ENCODE data around the gene SSU72. TPM values are rescaled to one million over a fixed set of nuclear protein-coding genes. Genes with fewer than 3 reads are reported as not detected.

SSU72 gene
- total RNA-seq, 2 experiments from 2014 or later, result 111 to 113 TPM

GRCh38 chr1:1547476-1547875 lies 27.2 kb downstream of the SSU72 start:
- CTCF ChIA-PET, result no interaction called here
- no peak overlapping the region for H3K4me3 Mint-ChIP-seq
- POLR2A ChIA-PET, result no interaction called here
- H3K4me1 Mint-ChIP-seq, result no peaks in the 10 kb centered on the region
- H3K27ac Mint-ChIP-seq, result no peak overlapping the region
- DNase-seq, result no peak
- no peaks in the 10 kb centered on the region for H3K27me3 Mint-ChIP-seq
- H3K9me3 Mint-ChIP-seq, result no peaks in the 10 kb centered on the region
- H3K36me3 Mint-ChIP-seq (ENCODE audit: low read depth), result no peaks in the 10 kb centered on the region

- Mint-ChIP-seq H3K36me3 (ENCODE audit: low read depth) (no peaks in the 10 kb centered on the region), H3K4me1 (no peaks in the 10 kb centered on the region), H3K9me3 (no peaks in the 10 kb centered on the region), H3K27ac (no peak overlapping the region), H3K27me3 (no peaks in the 10 kb centered on the region), H3K4me3 (no peak overlapping the region)
- ChIA-PET POLR2A (interaction anchor here (1.1 kb wide), 1 partner anchor 15 kb away, joined by 4 read pairs; no protein-coding TSS in a partner anchor), CTCF (interaction anchor here (0.6 kb wide), 2 partner anchors 50 to 147 kb away, joined by 3 read pairs; no protein-coding TSS in a partner anchor)
- DNase-seq, result no peak
These were observed 27.7 kb downstream of the SSU72 start for GRCh38 chr1:1547011-1547410.

- no peak overlapping the region for H3K4me3 Mint-ChIP-seq
- no peaks in the 10 kb centered on the region for H3K9me3 Mint-ChIP-seq
- no peak overlapping the region for H3K27ac Mint-ChIP-seq
- no peak for DNase-seq
- H3K27me3 Mint-ChIP-seq, result no peaks in the 10 kb centered on the region
- H3K4me1 Mint-ChIP-seq, result no peaks in the 10 kb centered on the region
- CTCF ChIA-PET, result interaction anchor here (0.6 to 0.9 kb wide), 2 partner anchors 38 to 41 kb away, joined by 3 to 4 read pairs; no protein-coding TSS in a partner anchor
- POLR2A ChIA-PET, result interaction anchor here (1.1 kb wide), 1 partner anchor 16 kb away, joined by 4 read pairs; no protein-coding TSS in a partner anchor
- H3K36me3 Mint-ChIP-seq (ENCODE audit: low read depth), result peaks cover 2% of the 10 kb centered on the region
These were observed 28.5 kb downstream of the SSU72 start for GRCh38 chr1:1545946-1546737.

GRCh38 chr1:1544544-1544943 lies 30.1 kb downstream of the SSU72 start:
- no peak for DNase-seq
- no peaks in the 10 kb centered on the region for H3K9me3 Mint-ChIP-seq
- no peak overlapping the region for H3K27ac Mint-ChIP-seq
- ChIA-PET POLR2A (no interaction called here), CTCF (no interaction called here)
- H3K4me3 Mint-ChIP-seq, result no peak overlapping the region
- H3K36me3 Mint-ChIP-seq (ENCODE audit: low read depth), result peaks cover 2% of the 10 kb centered on the region
- H3K27me3 Mint-ChIP-seq, result no peaks in the 10 kb centered on the region
- no peaks in the 10 kb centered on the region for H3K4me1 Mint-ChIP-seq

- Mint-ChIP-seq H3K36me3 (ENCODE audit: low read depth) (peaks cover 2% of the 10 kb centered on the region), H3K27ac (no peak overlapping the region), H3K27me3 (no peaks in the 10 kb centered on the region), H3K4me1 (no peaks in the 10 kb centered on the region), H3K4me3 (no peak overlapping the region), H3K9me3 (no peaks in the 10 kb centered on the region)
- DNase-seq, result no peak
- ChIA-PET POLR2A (no interaction called here), CTCF (no interaction called here)
These were observed 31.0 kb downstream of the SSU72 start for GRCh38 chr1:1543706-1544099.

GRCh38 chr1:1542766-1543705 lies 31.6 kb downstream of the SSU72 start:
- no peaks in the 10 kb centered on the region for H3K4me1 Mint-ChIP-seq

GRCh38 chr1:1541956-1542765 lies 32.5 kb downstream of the SSU72 start:
- DNase-seq, result no peak
- Mint-ChIP-seq H3K27ac (no peak overlapping the region), H3K36me3 (ENCODE audit: low read depth) (peaks cover 2% of the 10 kb centered on the region), H3K4me3 (no peak overlapping the region), H3K4me1 (no peaks in the 10 kb centered on the region), H3K27me3 (no peaks in the 10 kb centered on the region), H3K9me3 (no peaks in the 10 kb centered on the region)
- ChIA-PET CTCF (no interaction called here), POLR2A (no interaction called here)

More at GRCh38 chr1:1542766-1543705, 31.6 kb downstream of the SSU72 start:
- no peak overlapping the region for H3K27ac Mint-ChIP-seq
- H3K27me3 Mint-ChIP-seq, result no peaks in the 10 kb centered on the region
- no peaks in the 10 kb centered on the region for H3K9me3 Mint-ChIP-seq
- POLR2A ChIA-PET, result no interaction called here
- DNase-seq, result no peak
- H3K36me3 Mint-ChIP-seq (ENCODE audit: low read depth), result peaks cover 2% of the 10 kb centered on the region
- no peak overlapping the region for H3K4me3 Mint-ChIP-seq
- CTCF ChIA-PET, result no interaction called here

GRCh38 chr1:1540818-1541628 lies 33.6 kb downstream of the SSU72 start:
- ChIA-PET POLR2A (no interaction called here), CTCF (no interaction called here)
- no peak overlapping the region for H3K4me3 Mint-ChIP-seq
- no peaks in the 10 kb centered on the region for H3K4me1 Mint-ChIP-seq
- H3K27ac Mint-ChIP-seq, result no peak overlapping the region
- H3K36me3 Mint-ChIP-seq (ENCODE audit: low read depth), result peaks cover 2% of the 10 kb centered on the region
- no peaks in the 10 kb centered on the region for H3K27me3 Mint-ChIP-seq
- no peaks in the 10 kb centered on the region for H3K9me3 Mint-ChIP-seq
- DNase-seq, result no peak

GRCh38 chr1:1540090-1540817 lies 34.4 kb downstream of the SSU72 start, which contains the start of gene TMEM240:
TSS of gene TMEM240 (minus strand) at chr1:1540624. CDS start at chr1:1540346, 278 bp downstream.
- H3K27ac Mint-ChIP-seq, result no peak within 1 kb of the TSS
- H3K27me3 Mint-ChIP-seq, result no peaks in the 10 kb centered on the region
- DNase-seq, result peak; percentile 49
- no peak within 1 kb of the TSS for H3K4me3 Mint-ChIP-seq
- H3K36me3 Mint-ChIP-seq (ENCODE audit: low read depth), result peaks cover 2% of the 10 kb centered on the region
- POLR2A ChIA-PET, result no interaction called here
- CTCF ChIA-PET, result no interaction called here
- no peaks in the 10 kb centered on the region for H3K4me1 Mint-ChIP-seq
- no peaks in the 10 kb centered on the region for H3K9me3 Mint-ChIP-seq

GRCh38 chr1:1539310-1540089 lies 35.2 kb downstream of the SSU72 start:
- CTCF ChIA-PET, result no interaction called here
- H3K9me3 Mint-ChIP-seq, result no peaks in the 10 kb centered on the region
- H3K4me1 Mint-ChIP-seq, result no peaks in the 10 kb centered on the region
- no peak overlapping the region for H3K4me3 Mint-ChIP-seq
- no peaks in the 10 kb centered on the region for H3K27me3 Mint-ChIP-seq
- POLR2A ChIA-PET, result interaction anchor here (1.0 kb wide), 1 partner anchor 10 kb away, joined by 3 read pairs; no protein-coding TSS in a partner anchor
- H3K27ac Mint-ChIP-seq, result no peak overlapping the region
- peaks cover 2% of the 10 kb centered on the region for H3K36me3 Mint-ChIP-seq (ENCODE audit: low read depth)
- no peak for DNase-seq

GRCh38 chr1:1538989-1539309 lies 35.7 kb downstream of the SSU72 start:
- ChIA-PET CTCF (no interaction called here), POLR2A (interaction anchor here (1.0 to 1.2 kb wide), 2 partner anchors 10 to 20 kb away, joined by 3 read pairs; no protein-coding TSS in a partner anchor)
- H3K36me3 Mint-ChIP-seq (ENCODE audit: low read depth), result peaks cover 2% of the 10 kb centered on the region
- H3K4me1 Mint-ChIP-seq, result no peaks in the 10 kb centered on the region
- H3K27me3 Mint-ChIP-seq, result no peaks in the 10 kb centered on the region
- no peak overlapping the region for H3K27ac Mint-ChIP-seq
- no peaks in the 10 kb centered on the region for H3K9me3 Mint-ChIP-seq
- no peak for DNase-seq
- H3K4me3 Mint-ChIP-seq, result no peak overlapping the region
